Upper lobe of left lung (tissue), 4 donors: ENCODE data around the gene SYNDIG1L.

ENCODE experiments used
- CTCF ChIP-seq, 6 experiments: fragments of 450-650 bp in 4 of 6; fragments of 200-600 bp in 2 of 6; sonication (generic) in 2 of 6; IDR thresholded peaks; one replicate each; pipeline ENCODE4 v1.5.1; 2016 to 2019; ENCODE audit warnings: antibody characterized with exemption in 6 of 6
- POLR2A ChIP-seq, 4 donors: fragments of 450-650 bp; IDR thresholded peaks; one replicate each; pipeline ENCODE4 v1.5.1; 2016 to 2017; ENCODE audit warnings: antibody characterized with exemption in 4 of 4, mild to moderate bottlenecking in 2 of 4
- POLR2AphosphoS5 ChIP-seq, 2 donors: sonication (generic); formaldehyde crosslinking; IDR thresholded peaks; one replicate each; pipeline ENCODE4 v1.5.1; 2017; ENCODE audit warnings: antibody characterized with exemption in 2 of 2

- TF ChIP-seq POLR2A (IDR thresholded peaks at IDR 0.05): no peak
- TF ChIP-seq POLR2AphosphoS5 (IDR thresholded peaks at IDR 0.05): no peak
- no peak for TF ChIP-seq CTCF (IDR thresholded peaks at IDR 0.05)
These were observed 47.9 kb downstream of the SYNDIG1L start for GRCh38 chr14:74377976-74378690.
